ENCODE data around the gene SMURF1.

Gene SMURF1

DNA sequence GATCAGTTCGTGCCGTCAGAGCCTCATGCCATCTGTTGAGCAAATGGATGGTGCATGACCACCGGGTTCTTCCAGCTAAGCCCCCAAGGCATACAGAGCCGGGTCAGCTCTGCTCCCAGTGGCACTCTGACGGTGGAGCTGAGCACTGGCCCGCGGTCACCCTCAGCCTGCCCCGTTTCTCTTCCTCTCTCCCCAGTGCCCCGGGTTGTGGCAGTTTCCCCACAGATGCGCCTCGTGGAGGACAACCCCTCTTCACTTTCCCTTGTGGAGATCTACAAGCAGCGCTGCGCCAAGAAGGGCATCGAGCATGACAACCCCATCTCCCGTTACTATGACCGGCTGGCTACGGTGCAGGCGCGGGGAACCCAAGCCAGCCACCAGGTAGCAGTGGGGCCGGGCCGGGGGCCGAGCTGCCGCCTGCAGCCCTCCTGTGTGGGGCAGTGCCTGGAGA lies 135.7 kb downstream of the SMURF1 start:
- TF ChIP-seq CTCF (IDR thresholded peaks at IDR 0.05; ENCODE audit: insufficient read depth, low read depth, low read length, missing control alignments) = no peak
- no peak overlapping the region for H3K4me3 ChIP-seq (ENCODE audit: low read length)
- DNase-seq (ENCODE audit: low read depth) = no peak

DNA sequence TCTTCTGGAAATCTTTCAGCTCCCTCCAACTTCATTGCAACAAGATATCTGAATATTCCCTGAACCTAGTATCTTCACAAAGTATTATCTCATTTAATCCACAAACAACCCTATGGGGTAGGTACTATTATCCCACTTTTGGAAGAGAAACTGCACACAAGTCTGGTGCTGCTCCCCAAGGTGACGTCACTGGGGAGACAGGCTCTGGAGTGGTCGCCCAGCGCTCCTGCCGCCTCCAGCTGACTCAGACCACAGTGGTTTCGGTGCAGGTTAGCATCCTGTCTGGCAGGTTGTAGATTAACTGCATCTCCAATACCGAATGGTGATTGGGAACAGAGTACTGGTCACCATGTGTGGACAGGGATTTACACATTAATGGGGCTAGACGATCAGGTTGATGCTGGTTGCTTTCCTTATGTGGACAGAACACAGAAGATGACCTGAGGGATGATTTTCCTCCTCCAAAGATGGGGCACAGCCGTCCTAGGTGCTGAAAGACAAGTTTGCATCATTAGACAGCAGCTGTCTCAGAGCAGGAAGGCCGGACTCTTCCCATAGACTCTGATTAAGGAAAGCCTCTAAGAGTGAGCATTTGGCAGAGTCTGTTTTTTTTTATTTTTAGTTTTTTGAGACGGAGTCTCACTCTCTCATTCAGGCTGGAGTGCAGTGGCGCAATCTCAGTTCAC lies 137.0 kb downstream of the SMURF1 start:
- DNase-seq (ENCODE audit: low read depth) = no peak
- no peak for TF ChIP-seq CTCF (IDR thresholded peaks at IDR 0.05; ENCODE audit: insufficient read depth, low read depth, low read length, missing control alignments)
- no peak overlapping the region for H3K4me3 ChIP-seq (ENCODE audit: low read length)

- no peak for TF ChIP-seq CTCF (IDR thresholded peaks at IDR 0.05; ENCODE audit: insufficient read depth, low read depth, low read length, missing control alignments)
- no peak overlapping the region for H3K4me3 ChIP-seq (ENCODE audit: low read length)
- no peak for DNase-seq (ENCODE audit: low read depth)
These were observed 138.1 kb downstream of the SMURF1 start for GRCh38 chr7:99005776-99006175.

DNA sequence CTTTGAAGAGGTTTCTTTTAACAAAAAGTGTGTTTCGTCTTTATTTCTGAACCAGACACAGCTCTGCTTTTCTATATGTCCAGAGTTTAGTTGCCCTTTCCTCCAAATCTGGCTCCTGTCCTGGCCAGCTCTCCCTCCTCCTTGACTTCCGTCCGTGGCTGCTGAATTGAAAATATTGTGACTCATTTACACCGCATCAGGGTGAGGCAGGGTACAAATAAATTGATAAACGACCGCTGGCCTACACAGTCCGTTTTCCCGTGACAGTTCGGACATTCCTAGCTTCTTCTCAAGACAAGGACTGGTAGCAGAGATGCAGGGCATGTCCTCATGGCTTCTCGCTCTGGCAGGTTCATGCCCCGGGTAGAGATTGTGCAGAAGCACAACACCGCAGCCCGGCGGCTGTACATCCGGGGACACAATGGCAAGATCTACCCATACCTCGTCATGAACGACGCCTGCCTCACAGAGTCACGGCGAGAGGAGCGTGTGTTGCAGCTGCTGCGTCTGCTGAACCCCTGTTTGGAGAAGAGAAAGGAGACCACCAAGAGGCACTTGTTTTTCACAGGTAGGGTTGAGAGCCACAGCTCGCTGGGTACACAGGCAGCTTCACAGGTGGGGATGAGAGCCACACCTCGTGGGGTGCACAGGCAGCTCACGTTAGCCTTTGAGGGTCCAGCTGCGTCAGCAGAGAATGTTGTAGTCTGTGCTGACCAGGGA lies 139.0 kb downstream of the SMURF1 start:
- H3K4me3 ChIP-seq (ENCODE audit: low read length) = no peak overlapping the region
- no peak for DNase-seq (ENCODE audit: low read depth)
- TF ChIP-seq CTCF (IDR thresholded peaks at IDR 0.05; ENCODE audit: insufficient read depth, low read depth, low read length, missing control alignments) = no peak

DNA sequence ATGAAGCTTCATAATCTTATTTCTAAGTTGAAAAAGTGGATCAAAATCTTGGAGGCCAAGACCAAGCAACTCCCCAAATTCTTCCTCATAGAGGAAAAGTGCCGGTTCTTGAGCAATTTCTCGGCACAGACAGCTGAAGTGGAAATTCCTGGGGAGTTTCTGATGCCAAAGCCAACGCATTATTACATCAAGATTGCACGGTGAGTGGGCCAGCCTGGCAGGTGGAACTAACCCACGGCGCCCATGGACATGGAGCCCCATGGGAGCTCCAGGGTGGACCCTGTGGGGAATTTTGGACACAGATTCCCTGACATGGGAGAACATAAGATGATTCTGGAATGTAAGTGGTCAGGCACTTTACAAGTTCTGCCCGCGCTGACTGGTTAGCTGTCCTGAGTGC lies 139.7 kb downstream of the SMURF1 start:
- TF ChIP-seq CTCF (IDR thresholded peaks at IDR 0.05; ENCODE audit: insufficient read depth, low read depth, low read length, missing control alignments) = no peak
- H3K4me3 ChIP-seq (ENCODE audit: low read length) = no peak overlapping the region
- no peak for DNase-seq (ENCODE audit: low read depth)

DNA sequence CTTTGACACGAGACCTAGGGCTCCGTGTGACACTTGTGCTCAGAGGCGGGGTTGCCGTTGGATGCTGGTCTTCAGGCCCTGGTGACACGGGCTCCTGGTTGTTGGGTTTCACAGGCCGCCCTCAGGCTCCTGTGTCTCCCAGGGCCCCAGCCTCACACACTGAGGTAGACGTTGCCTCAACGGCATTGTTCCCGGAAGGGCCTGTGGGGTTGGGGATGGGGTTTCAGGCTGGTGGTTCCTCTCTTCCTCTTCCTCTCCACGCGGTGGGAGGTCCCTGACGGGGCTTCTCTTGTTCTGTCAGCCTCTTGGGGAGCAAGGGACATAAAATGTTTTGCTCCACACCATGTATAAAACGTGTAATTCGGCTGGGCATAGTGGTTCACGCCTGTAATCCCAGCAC lies 140.5 kb downstream of the SMURF1 start:
- no peak for DNase-seq (ENCODE audit: low read depth)
- no peak for TF ChIP-seq CTCF (IDR thresholded peaks at IDR 0.05; ENCODE audit: insufficient read depth, low read depth, low read length, missing control alignments)
- no peak overlapping the region for H3K4me3 ChIP-seq (ENCODE audit: low read length)

Measured in epithelial cell of esophagus (primary cell).